K562 (cell line): Measurements from ENCODE around the gene CDYL. TPM values are rescaled to one million over a fixed set of nuclear protein-coding genes. Genes with fewer than 3 reads are reported as not detected.
A peak's percentile ranks its signal among the peaks of the same experiment; 100 is the strongest.

Source experiments
- ATAC-seq: fragments of 200-7000 bp; cut with Tn5 transposase; 3 replicates; pipeline ENCODE4 v1.9.1; 2020; ENCODE audit warnings: moderate library complexity
- BruUV-seq: library from RNA; stranded (reverse); fragments of 400-500 nt; replicated peaks from 2 replicates; lab custom pipeline; 2021; lab: Mats Ljungman, UMichigan
- CTCF ChIA-PET: fragments of 300-600 bp; formaldehyde crosslinking; extraction: SDS; loops from one replicate; lab custom pipeline; 2021; ENCODE audit warnings: low intra/inter-chr PET ratio; lab: Yijun Ruan, JAX
- POLR2A ChIA-PET: fragments of 300-600, 350-650 bp; sonication (Branson Sonifier 250); formaldehyde crosslinking; extraction: SDS; loops from one replicate; lab custom pipeline; 2021; ENCODE audit warnings: antibody characterized with exemption, inconsistent platforms; lab: Yijun Ruan, JAX
- DNase-seq, 4 experiments: peaks; one replicate each; pipeline versions ENCODE4 v3.0.0 to v3.0.0-alpha.2; 2011 to 2018; ENCODE audit warnings: low spot score in 3 of 4, mixed read lengths in 3 of 4; ENCODE audit errors: extremely low read depth in 1 of 4
- FAIRE-seq: peaks from 2 replicates; lab custom pipeline; 2011; peaks lifted over from hg19 to GRCh38; lab: Jason Lieb, UNC
- H2AFZ ChIP-seq: 2 replicates; pipeline ENCODE4 v1.6.0; 2011; ENCODE audit warnings: low read depth, low read length, control low read depth, inconsistent platforms
- H3K27ac ChIP-seq: fragments of 200-600 bp; 3 replicates; pipeline ENCODE4 v1.8.0; 2011; ENCODE audit warnings: low read depth, mild to moderate bottlenecking, control low read depth, inconsistent platforms, low read length, moderate library complexity, mixed read lengths; ENCODE audit errors: extremely low read depth
- H3K27me3 ChIP-seq, 2 experiments: fragments of 300-600 bp in 1 of 2; 2 replicates in 1 of 2; 3 replicates in 1 of 2; pipeline versions ENCODE4 v1.6.0 to v1.8.0; 2011; ENCODE audit warnings: inconsistent platforms in 2 of 2, low read length in 2 of 2, mild to moderate bottlenecking in 1 of 2, mixed read lengths in 1 of 2, moderate library complexity in 1 of 2; ENCODE audit not compliant: control insufficient read depth in 2 of 2, insufficient read depth in 2 of 2
- H3K36me3 ChIP-seq: fragments of 300-600 bp; 3 replicates; pipeline ENCODE4 v1.8.0; 2011; ENCODE audit warnings: mild to moderate bottlenecking, low read length, inconsistent platforms; ENCODE audit not compliant: control insufficient read depth, insufficient read depth
- H3K4me1 ChIP-seq, 2 experiments: fragments of 200-600 bp in 1 of 2; replicated peaks in 1 of 2; 2 replicates in 1 of 2; 3 replicates in 1 of 2; pipeline versions ENCODE4 v1.5.1 to v1.8.0; 2011; ENCODE audit warnings: inconsistent platforms in 2 of 2, low read length in 2 of 2, mild to moderate bottlenecking in 1 of 2, mixed read lengths in 1 of 2, moderate library complexity in 1 of 2; ENCODE audit not compliant: control insufficient read depth in 2 of 2, insufficient read depth in 2 of 2
- H3K4me2 ChIP-seq: 2 replicates; pipeline ENCODE4 v1.6.1; 2011; ENCODE audit warnings: low read length, control low read depth, inconsistent platforms, mixed read lengths; ENCODE audit not compliant: insufficient read depth
- H3K4me3 ChIP-seq: fragments of 200-600 bp; sonication (generic), shearing (Covaris generic); 2 replicates; pipeline ENCODE4 v1.5.1; 2016; ENCODE audit warnings: control low read depth, inconsistent platforms
- H3K79me2 ChIP-seq: fragments of 200-600 bp; 3 replicates; pipeline ENCODE4 v1.8.0; 2011; ENCODE audit warnings: low read length, inconsistent platforms; ENCODE audit not compliant: control insufficient read depth, insufficient read depth
- H3K9ac ChIP-seq, 2 experiments: 2 replicates each; pipeline versions ENCODE4 v1.6.0 to v1.6.1; 2011; ENCODE audit warnings: low read depth in 2 of 2, low read length in 2 of 2, control low read depth in 1 of 2, inconsistent platforms in 1 of 2, mild to moderate bottlenecking in 1 of 2, mixed read lengths in 1 of 2; ENCODE audit not compliant: insufficient read depth in 1 of 2
- H3K9me1 ChIP-seq: one replicate; pipeline ENCODE4 v1.6.0; 2011; ENCODE audit warnings: inconsistent platforms, mild to moderate bottlenecking, low read length, moderate library complexity; ENCODE audit not compliant: control insufficient read depth, insufficient read depth
- H3K9me3 ChIP-seq: replicated peaks from 2 replicates; pipeline ENCODE4 v1.5.1; 2011; ENCODE audit warnings: low read depth, low read length, inconsistent platforms; ENCODE audit not compliant: control insufficient read depth, insufficient read depth
- H4K20me1 ChIP-seq: replicated peaks from 2 replicates; pipeline ENCODE4 v1.6.1; 2011; ENCODE audit warnings: low read length, inconsistent platforms, mixed read lengths; ENCODE audit not compliant: control insufficient read depth, insufficient read depth
- CXXC5 ChIP-seq: fragments of 250-450 bp; sonication (Bioruptor Pico); IDR thresholded peaks from 2 replicates; pipeline ENCODE4 v1.8.0; 2022; ENCODE audit warnings: inconsistent platforms, mild to moderate bottlenecking, moderate library complexity
- NR3C1 ChIP-seq: sonication (generic); formaldehyde crosslinking; IDR thresholded peaks from 2 replicates; pipeline ENCODE4 v1.8.1; 2022; ENCODE audit warnings: missing genetic modification reagents
- TCF7L2 ChIP-seq: fragments of 150-350 bp; IDR thresholded peaks from 2 replicates; pipeline ENCODE4 v1.6.1; 2016; ENCODE audit warnings: low read depth, mild to moderate bottlenecking, low read length, moderate library complexity
- TSC22D4 ChIP-seq: fragments of 450-650 bp; IDR thresholded peaks from 2 replicates; pipeline ENCODE4 v1.6.1; 2016; ENCODE audit warnings: missing genetic modification characterization, missing biosample characterization, control low read depth
- ZNF316 ChIP-seq: fragments of 450-650 bp; IDR thresholded peaks from 2 replicates; pipeline ENCODE4 v1.6.1; 2016
- WGBS: fragments of 100-300 bp; shearing (Covaris generic); methylation state at CpG from one replicate; pipeline ENCODE4 v1.1.6; 2016; ENCODE audit warnings: low coverage, mixed read lengths; ENCODE audit not compliant: insufficient coverage; ENCODE audit errors: missing lambda C conversion rate; 5-methylcytosine and 5-hydroxymethylcytosine counted together
- in situ Hi-C: fragments of 300-500 bp; cut with MboI; formaldehyde crosslinking; loops from 4 replicates; pipeline ENCODE4 v1.15.0; 2018; ENCODE audit warnings: inconsistent platforms, mixed read lengths
- intact Hi-C: fragments of 100-400 bp; cut with micrococcal nuclease; formaldehyde crosslinking; loops from 2 replicates; pipeline ENCODE4 v1.14.2; 2022
- polyA plus RNA-seq, 8 experiments: library from polyadenylated mRNA; depleted of rRNA in 4 of 8; stranded (reverse) in 5 of 8; unstranded in 3 of 8; fragments of >200 nt; fragmentation: Nextera tagmentation in 2 of 8; fragmentation: Illumina TruSeq in 1 of 8; extraction: Ambion mirVana in 2 of 8; extraction: Trizol in 1 of 8; gene quantifications; 2 replicates each; pipeline versions ENCODE4 v1.2.1 to v1.2.3, GENCODE V29; 2011 to 2014; ENCODE audit warnings: inconsistent platforms in 1 of 8, missing spikeins in 1 of 8
- total RNA-seq, 7 experiments: library from RNA; depleted of rRNA in 6 of 7; stranded (reverse); fragments of >200 nt in 6 of 7; fragmentation: Illumina TruSeq in 2 of 7; extraction: Trizol in 2 of 7; gene quantifications; 2 replicates each; pipeline versions ENCODE4 v1.2.1 to v1.2.3, GENCODE V29; 2011 to 2021; ENCODE audit warnings: low replicate concordance in 1 of 7
- TF ChIP-seq, protein P1 (sequence below): fragments of 450-650 bp; formaldehyde crosslinking; IDR thresholded peaks from 2 replicates; pipeline ENCODE4 v1.4.0; 2022; ENCODE audit warnings: missing genetic modification characterization

Gene CDYL
- total and polyA plus RNA-seq, 9 of the 15 experiments (the other 6 are each of a cell fraction or from before 2014, with no cell fraction given) = 8.1 to 45.8 (median 40.8) TPM

DNA sequence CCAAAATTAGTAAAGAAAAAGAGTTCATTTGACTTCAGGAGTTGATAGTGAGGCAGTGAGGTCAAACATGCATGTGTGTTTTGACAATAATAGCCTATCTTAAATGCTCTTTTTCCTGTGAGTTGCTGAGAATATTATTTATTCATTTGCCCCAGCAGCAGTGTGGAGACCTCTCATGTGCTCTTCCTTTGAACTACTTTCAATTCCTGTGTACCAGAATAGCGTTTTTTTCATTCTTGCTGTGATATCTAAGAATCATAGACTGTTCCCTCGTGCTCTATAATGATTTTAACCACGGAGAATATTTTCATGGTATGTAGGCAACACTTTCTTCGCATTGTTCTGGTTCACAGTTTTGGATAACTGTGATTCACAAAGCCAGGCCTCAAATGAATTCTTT, 5.2 kb downstream of the CDYL start (continued):
- TF ChIP-seq TSC22D4 (tag) = no peak
- no peak for TF ChIP-seq CXXC5 (CRISPR knock-in tag)
- TF ChIP-seq, protein P1, sequence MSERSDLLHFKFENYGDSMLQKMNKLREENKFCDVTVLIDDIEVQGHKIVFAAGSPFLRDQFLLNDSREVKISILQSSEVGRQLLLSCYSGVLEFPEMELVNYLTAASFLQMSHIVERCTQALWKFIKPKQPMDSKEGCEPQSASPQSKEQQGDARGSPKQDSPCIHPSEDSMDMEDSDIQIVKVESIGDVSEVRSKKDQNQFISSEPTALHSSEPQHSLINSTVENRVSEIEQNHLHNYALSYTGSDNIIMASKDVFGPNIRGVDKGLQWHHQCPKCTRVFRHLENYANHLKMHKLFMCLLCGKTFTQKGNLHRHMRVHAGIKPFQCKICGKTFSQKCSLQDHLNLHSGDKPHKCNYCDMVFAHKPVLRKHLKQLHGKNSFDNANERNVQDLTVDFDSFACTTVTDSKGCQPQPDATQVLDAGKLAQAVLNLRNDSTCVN (CRISPR knock-in tag) = no peak
- TF ChIP-seq TCF7L2 = no peak
- TF ChIP-seq, all 486 proteins: peak for 0

DNA sequence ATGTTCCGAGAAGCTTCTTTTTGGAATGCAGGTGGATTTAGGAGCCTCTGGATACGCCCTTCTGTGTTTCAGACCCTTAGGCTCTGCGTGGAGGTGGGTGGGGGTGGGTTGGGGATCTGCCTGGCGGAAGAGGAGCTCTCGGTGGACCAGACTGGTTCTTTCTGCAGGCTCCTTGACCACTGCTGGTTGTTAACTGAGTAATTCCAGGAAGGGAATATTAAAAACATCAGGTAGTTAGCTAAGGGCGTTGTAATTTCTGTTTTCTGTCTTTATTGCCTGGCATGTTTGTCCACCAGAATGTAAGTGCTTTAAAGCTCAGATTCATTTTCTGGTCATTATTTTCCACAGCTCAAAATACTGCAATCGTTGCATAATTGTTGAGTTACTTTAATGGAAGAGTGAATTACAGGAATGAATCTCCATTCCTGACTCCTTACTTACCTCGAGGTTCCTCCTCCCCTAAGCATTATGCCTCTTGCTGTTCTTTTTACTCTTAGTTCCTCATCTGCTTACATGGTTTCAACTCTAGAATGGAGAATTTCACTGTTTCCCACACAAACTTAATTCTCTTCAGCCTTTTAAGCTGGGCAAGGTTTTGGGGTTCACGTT, 5.9 kb downstream of the CDYL start:
- H3K9ac ChIP-seq = no peak overlapping the region
- POLR2A ChIA-PET = interaction anchor here (0.7 kb wide), 2 partner anchors 9 to 693 kb away, joined by 3 read pairs; no protein-coding TSS in a partner anchor

More for the DNA sequence above, 5.9 kb downstream of the CDYL start:
- in situ Hi-C loops = no loop called here
- Histone ChIP-seq H3K4me1 (peaks cover 0 to 32% of the 10 kb centered on the region in 2 experiments; a peak in 3 of 5 replicates), H3K9me1 (no peaks in the 10 kb centered on the region), H3K4me3 (no peak overlapping the region)
- TF ChIP-seq ZNF316 = peak; percentile 68
- TF ChIP-seq NR3C1 = no peak
- TF ChIP-seq, all 486 proteins: peak for 1
- DNase-seq (no peak), FAIRE-seq (no peak), ATAC-seq (no peak)
- Histone ChIP-seq H3K27ac (no peak overlapping the region), H2AFZ (no peak overlapping the region), H4K20me1 (peaks cover 8% of the 10 kb centered on the region), H3K36me3 (no peaks in the 10 kb centered on the region; the same call in 2 of the 3 replicates), H3K79me2 (peaks cover 99% of the 10 kb centered on the region), H3K4me2 (no peak overlapping the region), H3K9me3 (peaks cover 14% of the 10 kb centered on the region), H3K27me3 (no peaks in the 10 kb centered on the region)
- no TSS peak for BruUV-seq
- intact Hi-C loops = loop anchor here (10.0 kb wide), 1 partner anchor 153 kb away; no protein-coding TSS in a partner anchor
- WGBS = 81% methylated on average over 9 of the region's 9 CpGs
- CTCF ChIA-PET = no interaction called here
